ENCODE results near the gene FSTL4.

The FSTL4 gene

GRCh38 chr5:133249593-133249992 is 362.7 kb downstream of the FSTL4 start:
- no peak for DNase-seq

GRCh38 chr5:133247881-133248624 is 364.3 kb downstream of the FSTL4 start:
- peak; percentile 56 for DNase-seq

- DNase-seq: no peak
These were observed 365.1 kb downstream of the FSTL4 start for GRCh38 chr5:133247151-133247709.

GRCh38 chr5:133246376-133247150 is 365.8 kb downstream of the FSTL4 start:
- no peak for DNase-seq

DNA sequence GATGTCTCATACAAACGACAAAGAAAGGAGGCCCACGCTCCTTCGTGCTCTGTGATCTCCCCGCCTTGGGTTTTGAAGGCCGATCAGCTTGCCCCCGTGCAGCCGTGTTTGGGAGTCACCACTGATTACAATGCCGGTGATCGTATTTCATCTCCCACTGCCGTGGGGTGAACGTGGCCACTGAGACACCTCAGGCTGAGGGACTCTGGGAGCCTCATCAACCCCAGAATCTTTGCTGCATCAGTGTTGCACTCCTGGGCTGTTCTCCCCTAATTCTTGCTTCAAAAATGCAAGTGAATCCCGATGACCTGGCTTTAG is 366.3 kb downstream of the FSTL4 start:
- DNase-seq: no peak

GRCh38 chr5:133245191-133246052 is 366.9 kb downstream of the FSTL4 start:
- no peak for DNase-seq

- no peak for DNase-seq
These were observed 368.1 kb downstream of the FSTL4 start for GRCh38 chr5:133244242-133244641.

GRCh38 chr5:133243196-133243595 is 369.1 kb downstream of the FSTL4 start:
- no peak for DNase-seq

- peak; percentile 19 for DNase-seq
These were observed 370.0 kb downstream of the FSTL4 start for GRCh38 chr5:133242221-133242835.

- peak; percentile 54 for DNase-seq
These were observed 370.9 kb downstream of the FSTL4 start for GRCh38 chr5:133241179-133242092.

- peak; percentile 86 for DNase-seq
These were observed 371.8 kb downstream of the FSTL4 start for GRCh38 chr5:133240425-133241091.

- no peak for DNase-seq
These were observed 373.7 kb downstream of the FSTL4 start for GRCh38 chr5:133238426-133239205.

- no peak for DNase-seq
These were observed 375.4 kb downstream of the FSTL4 start for GRCh38 chr5:133236976-133237375.

DNA sequence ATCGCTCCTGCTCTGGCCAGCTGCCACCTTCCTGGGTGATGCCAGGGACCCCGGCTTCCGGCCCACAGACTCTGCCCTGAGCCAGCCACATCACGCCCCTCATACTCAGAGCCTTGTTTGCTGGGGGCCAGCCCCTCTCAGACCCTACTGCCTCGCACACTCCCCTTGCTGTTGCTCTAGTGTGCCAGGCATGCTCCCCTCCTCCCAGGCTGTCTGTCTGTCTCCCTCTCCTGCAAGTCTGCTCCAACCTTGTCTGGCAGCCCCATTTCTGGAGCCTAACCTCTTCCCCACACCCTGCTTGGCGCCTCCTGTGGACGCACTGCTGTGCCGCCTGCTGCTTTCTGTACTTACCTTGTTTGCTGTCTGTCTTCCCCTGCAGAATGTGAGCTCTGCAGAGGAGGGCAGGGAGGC is 375.8 kb downstream of the FSTL4 start:
- DNase-seq: no peak

DNA sequence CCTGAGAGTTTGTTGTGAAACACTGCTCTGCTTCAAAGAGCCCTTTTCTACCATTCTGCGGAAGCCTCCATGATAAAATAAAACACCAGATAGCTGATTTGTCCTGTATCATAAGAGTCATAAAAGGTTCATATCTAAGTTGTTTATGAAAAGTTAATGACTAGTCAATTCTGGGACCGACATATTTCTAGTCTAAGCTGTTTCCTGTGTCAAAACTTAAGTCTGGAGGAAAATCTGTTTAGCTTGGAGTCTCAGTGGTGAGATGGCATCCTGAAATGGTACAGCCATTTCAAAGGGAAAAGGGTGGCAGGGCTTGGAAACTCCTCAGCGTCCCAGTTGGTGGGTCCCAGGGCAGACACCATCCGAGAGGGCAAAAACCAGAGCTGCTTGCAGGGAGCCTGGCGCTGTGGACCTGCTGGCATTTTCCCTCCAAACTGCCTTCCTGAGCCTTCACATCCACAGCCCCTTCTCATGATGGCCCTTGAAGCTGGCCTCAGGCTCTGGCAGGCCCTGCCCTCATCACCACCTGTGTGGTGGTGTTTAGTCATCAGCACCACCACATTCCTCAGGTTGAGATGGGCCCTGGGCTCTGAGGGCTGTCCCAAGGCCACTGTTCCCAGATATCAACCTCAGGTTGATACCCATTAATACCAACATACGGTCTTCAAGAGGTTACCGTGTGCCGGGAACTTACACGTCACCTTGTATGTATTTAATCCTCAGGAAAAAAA is 376.5 kb downstream of the FSTL4 start:
- no peak for DNase-seq

DNA sequence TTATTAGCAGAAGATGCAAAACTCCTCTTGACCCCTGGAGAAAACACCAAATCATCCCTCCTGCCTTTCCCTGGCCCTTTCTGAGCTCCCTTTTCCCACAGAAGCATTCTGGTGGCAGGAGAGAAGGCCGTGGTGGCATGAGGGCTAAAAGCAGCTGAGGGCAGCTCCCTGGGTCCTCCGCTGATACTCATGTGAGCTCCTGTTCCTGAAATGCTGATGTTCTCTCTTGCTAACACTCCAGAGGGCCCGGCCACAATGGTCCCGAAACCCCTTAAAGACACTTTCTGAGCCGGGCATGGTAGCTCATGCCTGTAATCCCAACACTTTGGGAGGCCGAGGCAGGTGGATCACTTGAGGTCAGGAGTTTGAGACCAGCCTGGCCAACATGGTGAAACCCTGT is 377.4 kb downstream of the FSTL4 start:
- no peak for DNase-seq

- DNase-seq: no peak
These were observed 378.1 kb downstream of the FSTL4 start for GRCh38 chr5:133234273-133234672.

- DNase-seq: no peak
These were observed 378.7 kb downstream of the FSTL4 start for GRCh38 chr5:133233616-133234015.

DNA sequence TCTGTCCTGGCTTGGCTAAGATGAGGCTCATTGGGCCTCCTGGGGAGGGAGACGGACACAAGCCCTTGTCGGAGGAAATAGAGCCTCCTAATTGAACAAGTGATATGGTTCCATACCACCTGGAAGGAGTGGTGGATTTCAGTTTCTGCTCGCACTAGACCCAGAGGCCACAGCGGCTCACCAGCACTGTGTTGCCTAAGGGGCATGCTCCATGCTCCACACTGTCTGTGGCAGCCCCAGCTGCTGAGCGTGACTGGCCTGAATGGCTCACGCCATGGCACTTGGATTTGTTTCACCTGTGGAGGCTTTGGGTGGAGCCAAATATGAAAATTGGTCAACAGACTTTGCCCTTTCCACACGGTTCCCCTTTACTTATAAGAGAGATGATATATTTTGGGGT is 379.4 kb downstream of the FSTL4 start:
- no peak for DNase-seq

Data from inflammatory macrophage treated with lipopolysaccharide for 4 hours (primary cell).